ENCODE data around the gene GHITM. TPM values are rescaled to one million over a fixed set of nuclear protein-coding genes. Genes with fewer than 3 reads are reported as not detected.
A peak's percentile ranks its signal among the peaks of the same experiment; 100 is the strongest.

GHITM gene
- total RNA-seq, 1 donor from 2014 or later, result 114 TPM

DNA sequence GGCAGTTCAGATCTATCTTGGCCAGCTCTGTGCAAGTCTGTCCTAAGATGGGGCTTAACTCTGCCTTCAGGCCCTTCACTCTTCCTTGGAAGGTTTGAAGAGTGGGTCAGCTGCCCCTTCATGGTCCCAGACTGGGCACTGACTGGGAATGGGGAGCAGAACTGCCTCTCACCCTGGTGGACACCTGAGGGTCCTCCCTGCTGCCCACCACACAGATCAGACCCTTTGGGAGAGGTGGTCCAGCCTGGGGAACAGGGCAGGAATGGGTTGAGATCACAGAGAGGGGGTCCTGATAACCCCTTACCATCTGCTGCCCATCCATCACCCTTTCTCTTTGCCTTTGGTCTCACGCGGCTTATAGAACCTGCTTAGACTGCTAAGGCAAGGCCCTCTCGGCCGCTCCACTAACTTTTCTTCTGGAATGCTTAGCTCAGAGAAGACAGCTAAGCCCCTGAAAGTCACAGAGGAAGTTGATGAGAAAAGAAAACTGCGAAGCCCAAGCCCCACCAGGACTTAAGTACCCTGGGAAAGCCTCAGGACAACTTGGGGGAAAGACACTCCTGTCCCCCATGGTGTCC lies 54.6 kb downstream of the GHITM start:
- DNase-seq (ENCODE audit: extremely low spot score, unreplicated experiment), result no peak
- peak overlapping the region; percentile 67 for H3K4me3 Mint-ChIP-seq
- no peaks in the 10 kb centered on the region for H3K36me3 Mint-ChIP-seq
- peaks cover 85% of the 10 kb centered on the region for H3K27me3 Mint-ChIP-seq
- H3K27ac Mint-ChIP-seq, result no peak overlapping the region
- TF ChIP-seq, protein P1, sequence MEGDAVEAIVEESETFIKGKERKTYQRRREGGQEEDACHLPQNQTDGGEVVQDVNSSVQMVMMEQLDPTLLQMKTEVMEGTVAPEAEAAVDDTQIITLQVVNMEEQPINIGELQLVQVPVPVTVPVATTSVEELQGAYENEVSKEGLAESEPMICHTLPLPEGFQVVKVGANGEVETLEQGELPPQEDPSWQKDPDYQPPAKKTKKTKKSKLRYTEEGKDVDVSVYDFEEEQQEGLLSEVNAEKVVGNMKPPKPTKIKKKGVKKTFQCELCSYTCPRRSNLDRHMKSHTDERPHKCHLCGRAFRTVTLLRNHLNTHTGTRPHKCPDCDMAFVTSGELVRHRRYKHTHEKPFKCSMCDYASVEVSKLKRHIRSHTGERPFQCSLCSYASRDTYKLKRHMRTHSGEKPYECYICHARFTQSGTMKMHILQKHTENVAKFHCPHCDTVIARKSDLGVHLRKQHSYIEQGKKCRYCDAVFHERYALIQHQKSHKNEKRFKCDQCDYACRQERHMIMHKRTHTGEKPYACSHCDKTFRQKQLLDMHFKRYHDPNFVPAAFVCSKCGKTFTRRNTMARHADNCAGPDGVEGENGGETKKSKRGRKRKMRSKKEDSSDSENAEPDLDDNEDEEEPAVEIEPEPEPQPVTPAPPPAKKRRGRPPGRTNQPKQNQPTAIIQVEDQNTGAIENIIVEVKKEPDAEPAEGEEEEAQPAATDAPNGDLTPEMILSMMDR (conservative IDR thresholded peaks at IDR 0.05), result no peak
- no peaks in the 10 kb centered on the region for H3K4me1 Mint-ChIP-seq (ENCODE audit: unreplicated experiment)
- no peaks in the 10 kb centered on the region for H3K9me3 Mint-ChIP-seq

DNA sequence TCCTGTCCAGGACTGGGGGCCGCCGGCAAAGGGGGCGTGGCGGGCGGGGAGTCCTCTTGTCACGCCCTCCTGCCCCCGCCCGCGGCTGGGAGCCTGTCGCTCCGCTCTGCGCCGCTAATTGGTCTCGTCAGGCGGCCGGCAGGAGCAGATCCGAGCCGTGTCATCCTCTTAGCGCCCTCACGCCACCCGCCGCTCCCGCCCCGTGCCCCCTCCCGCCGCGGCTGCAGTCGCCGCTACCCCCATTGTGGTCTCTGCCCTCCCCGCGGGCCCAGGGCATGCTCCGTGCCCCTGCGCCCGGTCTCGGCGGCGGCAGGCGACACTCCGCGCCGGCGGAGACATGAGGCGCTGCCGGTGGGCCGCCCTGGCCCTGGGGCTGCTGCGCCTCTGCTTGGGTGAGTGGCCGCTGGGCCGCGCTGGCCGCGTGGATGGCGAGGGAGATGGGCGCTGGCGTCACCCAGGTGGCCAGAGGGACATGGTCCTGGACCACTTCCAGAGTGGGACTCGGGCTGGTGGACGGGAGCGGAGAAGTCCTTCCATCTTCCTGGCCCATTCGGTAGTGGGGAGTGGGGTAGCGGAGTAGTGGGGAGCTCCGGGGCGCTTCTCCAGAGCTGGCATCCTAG lies 55.2 kb downstream of the GHITM start, which contains the start of gene CDHR1:
Gene CDHR1, plus strand, starts transcription at position 114 of the 620 bp plus-strand sequence. Its CDS starts 224 bp downstream, at position 338.
- H3K9me3 Mint-ChIP-seq, result no peaks in the 10 kb centered on the region
- DNase-seq (ENCODE audit: extremely low spot score, unreplicated experiment), result no peak
- no peaks in the 10 kb centered on the region for H3K36me3 Mint-ChIP-seq
- TF ChIP-seq, protein P1 (conservative IDR thresholded peaks at IDR 0.05), result no peak
- peaks cover 84% of the 10 kb centered on the region for H3K27me3 Mint-ChIP-seq
- H3K4me3 Mint-ChIP-seq, result peak within 1 kb of the TSS; percentile 67
- no peak within 1 kb of the TSS for H3K27ac Mint-ChIP-seq
- H3K4me1 Mint-ChIP-seq (ENCODE audit: unreplicated experiment), result no peaks in the 10 kb centered on the region

DNA sequence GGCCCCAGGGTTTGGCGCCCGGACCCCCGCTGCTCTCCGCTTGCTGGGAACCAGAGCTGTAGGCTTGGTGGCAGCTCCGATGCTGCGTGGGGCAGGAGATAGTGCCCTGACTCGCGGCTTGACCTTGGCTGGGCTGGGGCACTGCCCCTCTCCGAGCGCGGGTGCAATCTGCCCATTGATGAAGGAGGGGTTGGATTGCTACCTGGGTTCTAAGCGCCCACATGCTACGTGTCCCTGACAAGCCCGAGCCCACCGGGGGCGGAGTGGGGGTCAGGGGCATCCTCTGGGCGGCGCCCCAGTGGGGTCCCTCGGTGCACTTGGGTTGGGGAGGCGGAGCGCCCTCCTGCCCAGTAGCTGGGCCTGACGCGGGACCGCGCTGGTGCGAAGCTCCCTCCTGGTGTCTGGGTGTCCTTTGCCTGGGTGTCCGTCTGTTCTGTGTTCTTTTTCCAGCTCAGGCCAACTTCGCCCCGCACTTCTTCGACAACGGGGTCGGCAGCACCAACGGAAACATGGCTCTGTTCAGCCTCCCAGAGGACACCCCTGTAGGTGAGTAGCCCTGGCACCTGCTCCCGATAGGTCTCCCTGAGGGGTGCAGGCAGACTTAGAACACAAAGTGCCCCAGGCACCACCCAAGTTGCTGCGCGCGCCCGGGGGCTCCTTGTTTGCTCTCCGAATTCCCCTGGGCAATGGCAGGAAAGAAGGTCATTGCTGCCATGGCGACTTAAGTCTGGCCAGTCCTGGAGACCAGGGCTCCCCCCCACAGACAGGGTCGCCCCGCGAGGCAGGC lies 55.9 kb downstream of the GHITM start:
- Mint-ChIP-seq H3K4me3 (peak overlapping the region; percentile 57), H3K27ac (no peak overlapping the region), H3K27me3 (peaks cover 88% of the 10 kb centered on the region), H3K9me3 (no peaks in the 10 kb centered on the region), H3K36me3 (no peaks in the 10 kb centered on the region), H3K4me1 (ENCODE audit: unreplicated experiment) (no peaks in the 10 kb centered on the region)
- DNase-seq (ENCODE audit: extremely low spot score, unreplicated experiment), result no peak
- TF ChIP-seq, protein P1 (conservative IDR thresholded peaks at IDR 0.05), result no peak

DNA sequence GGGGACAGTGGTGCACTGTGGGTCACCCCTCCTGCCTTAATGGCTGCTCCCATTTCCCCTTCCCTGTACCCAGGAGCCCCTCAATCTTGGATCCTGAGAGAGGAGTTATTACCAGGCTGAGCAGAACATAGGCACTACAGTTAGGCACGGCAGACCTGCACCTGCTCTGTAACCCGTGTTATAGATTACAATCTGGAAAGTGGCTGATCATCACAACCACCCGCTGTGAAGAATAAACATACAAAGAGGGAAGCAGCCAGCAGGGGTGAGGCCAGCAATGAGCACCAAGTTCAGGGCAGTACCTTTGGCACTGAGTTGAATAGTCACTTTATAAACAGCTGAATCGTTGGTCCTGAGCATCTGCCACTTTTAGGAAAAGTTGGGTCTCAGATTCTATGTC lies 56.8 kb downstream of the GHITM start:
- Mint-ChIP-seq H3K27me3 (peaks cover 90% of the 10 kb centered on the region), H3K4me3 (peak overlapping the region; percentile 47), H3K27ac (no peak overlapping the region), H3K9me3 (no peaks in the 10 kb centered on the region), H3K36me3 (no peaks in the 10 kb centered on the region), H3K4me1 (ENCODE audit: unreplicated experiment) (no peaks in the 10 kb centered on the region)
- TF ChIP-seq, protein P1 (conservative IDR thresholded peaks at IDR 0.05), result no peak
- DNase-seq (ENCODE audit: extremely low spot score, unreplicated experiment), result no peak

DNA sequence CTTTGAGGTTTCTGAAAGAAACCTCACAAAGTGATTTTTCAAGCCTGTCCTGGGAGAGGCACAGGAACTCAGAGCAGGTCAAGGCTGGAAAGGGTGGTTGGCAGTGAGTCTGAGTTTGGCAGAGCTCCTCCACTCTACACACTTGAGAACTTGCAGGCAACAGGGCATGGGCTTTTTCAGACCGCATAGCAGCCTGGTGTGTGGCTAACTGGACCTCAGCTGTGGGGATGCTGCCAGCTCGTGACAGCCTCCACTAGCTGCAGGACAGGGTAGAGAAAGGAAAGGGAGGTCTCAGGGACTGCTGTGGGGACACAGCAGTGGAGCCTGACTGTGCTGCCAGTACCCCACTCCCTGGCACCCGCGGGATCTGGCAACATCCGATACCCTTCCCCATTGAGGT lies 57.6 kb downstream of the GHITM start:
- peaks cover 81% of the 10 kb centered on the region for H3K27me3 Mint-ChIP-seq
- TF ChIP-seq, protein P1 (conservative IDR thresholded peaks at IDR 0.05), result no peak
- no peaks in the 10 kb centered on the region for H3K4me1 Mint-ChIP-seq (ENCODE audit: unreplicated experiment)
- H3K27ac Mint-ChIP-seq, result no peak overlapping the region
- no peak for DNase-seq (ENCODE audit: extremely low spot score, unreplicated experiment)
- no peaks in the 10 kb centered on the region for H3K9me3 Mint-ChIP-seq
- no peak overlapping the region for H3K4me3 Mint-ChIP-seq
- no peaks in the 10 kb centered on the region for H3K36me3 Mint-ChIP-seq
